Hematopoietic multipotent progenitor cell treated with erythropoietin and hydrocortisone succinate and interleukin-3 and kit ligand, for 4 days (in vitro differentiated cells): ENCODE results near the gene FAM170B.

Experiments
- DNase-seq: peaks from one replicate; pipeline ENCODE4 v3.0.0-alpha.2; 2015

The FAM170B gene

DNA sequence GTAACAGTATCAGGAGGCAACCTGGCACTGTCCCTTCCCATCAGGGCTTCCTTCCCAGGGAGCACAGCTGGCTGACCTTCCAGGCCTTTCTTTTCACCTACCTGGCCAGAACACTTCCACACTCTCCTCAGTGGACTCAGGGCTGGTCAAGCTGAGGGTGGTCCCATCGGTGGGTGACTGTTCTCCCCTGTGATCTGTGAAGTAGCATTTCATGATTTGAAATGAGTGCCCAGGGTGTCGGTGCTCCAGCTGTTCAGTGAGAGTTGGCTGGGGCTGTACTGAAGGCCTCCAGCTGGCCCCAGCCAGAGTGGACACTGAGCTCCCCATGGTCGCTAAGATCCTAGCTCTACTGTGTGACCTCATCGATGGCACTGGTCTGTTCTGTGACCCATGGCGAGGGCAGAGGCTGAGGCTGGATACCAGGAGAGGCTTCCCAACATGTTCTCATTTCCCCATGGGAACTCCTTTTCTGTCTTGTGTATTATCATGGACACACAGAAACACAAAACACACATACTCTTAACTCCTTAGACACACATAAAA is at the start of gene FAM170B:
Gene FAM170B (minus strand): TSS at position 316 of the 543 bp plus-strand sequence. CDS start 103 bp downstream, at position 213.
- no peak for DNase-seq

DNA sequence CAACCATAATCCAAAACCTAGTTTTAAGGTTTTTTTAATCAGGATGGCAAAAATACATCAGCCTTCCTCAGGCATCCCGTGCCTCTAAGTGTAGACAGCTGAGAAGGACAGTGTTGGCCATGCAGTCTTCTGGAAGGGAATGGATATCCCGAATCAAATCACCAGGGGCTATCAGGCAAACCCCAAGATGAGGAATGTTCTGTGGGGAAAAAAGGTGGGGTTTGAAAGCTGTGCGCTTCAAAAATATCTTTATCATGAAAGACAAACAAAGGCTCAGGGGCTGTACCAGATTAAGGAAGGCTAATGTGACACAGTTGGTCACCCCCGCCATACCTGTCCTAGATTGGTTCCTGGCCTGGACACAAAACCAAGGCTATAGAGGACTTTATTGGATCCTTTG is 49.0 kb upstream of the FAM170B start:
- DNase-seq: no peak

DNA sequence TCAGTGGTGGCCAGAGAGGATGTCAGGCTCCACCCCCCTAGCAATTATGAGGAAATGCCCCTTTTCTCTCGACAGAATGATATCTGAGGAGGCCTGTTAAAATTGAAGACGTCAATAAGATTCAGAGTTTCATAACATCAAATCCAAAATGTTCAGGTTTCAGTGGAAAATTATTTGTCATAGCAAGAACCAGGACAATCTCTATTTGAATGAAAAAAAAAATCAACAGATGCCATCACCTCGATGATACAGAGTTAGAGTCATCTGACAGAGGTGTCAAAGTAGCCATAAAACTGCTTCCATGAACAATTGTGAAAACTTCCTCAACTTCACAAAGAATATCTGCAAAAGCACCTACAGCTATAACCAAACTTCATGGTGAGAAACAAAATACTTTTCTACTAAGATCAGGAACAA is 46.6 kb upstream of the FAM170B start:
- DNase-seq: no peak

DNA sequence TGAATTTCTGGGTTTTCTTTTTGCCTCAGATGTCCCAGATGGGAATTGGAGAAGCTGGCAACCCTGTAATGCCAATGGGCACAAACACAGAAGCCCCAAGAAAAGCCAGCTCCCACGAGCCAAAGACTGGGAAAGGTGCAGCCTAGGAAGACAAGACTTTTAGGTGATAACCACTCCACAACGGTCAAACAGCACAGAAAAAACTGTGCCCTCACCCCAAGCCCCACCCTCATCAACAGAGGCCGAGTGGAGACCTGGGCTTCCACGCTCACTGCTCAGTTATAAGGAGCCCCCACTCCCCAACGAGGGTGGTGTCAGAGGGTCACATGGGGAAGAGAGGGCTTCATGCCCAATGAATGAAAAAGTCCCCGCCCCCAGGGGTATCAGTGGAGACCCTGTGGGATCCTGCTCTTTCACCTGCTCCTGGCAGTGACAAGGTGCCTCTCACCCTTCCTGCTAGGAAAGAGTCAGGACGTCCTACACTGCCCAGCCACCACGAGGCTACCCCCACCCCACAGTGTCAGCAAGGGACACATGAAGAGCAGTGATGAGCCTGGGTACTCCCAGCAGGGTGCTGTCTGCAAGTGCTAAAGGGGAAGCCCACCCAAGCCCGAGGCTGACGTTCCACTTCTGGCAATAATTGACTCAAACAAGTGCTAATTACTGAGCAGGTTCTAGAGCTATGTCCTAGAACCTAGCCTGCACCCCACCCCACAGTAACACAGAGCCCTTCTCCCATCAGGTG is 46.0 kb upstream of the FAM170B start:
- no peak for DNase-seq

DNA sequence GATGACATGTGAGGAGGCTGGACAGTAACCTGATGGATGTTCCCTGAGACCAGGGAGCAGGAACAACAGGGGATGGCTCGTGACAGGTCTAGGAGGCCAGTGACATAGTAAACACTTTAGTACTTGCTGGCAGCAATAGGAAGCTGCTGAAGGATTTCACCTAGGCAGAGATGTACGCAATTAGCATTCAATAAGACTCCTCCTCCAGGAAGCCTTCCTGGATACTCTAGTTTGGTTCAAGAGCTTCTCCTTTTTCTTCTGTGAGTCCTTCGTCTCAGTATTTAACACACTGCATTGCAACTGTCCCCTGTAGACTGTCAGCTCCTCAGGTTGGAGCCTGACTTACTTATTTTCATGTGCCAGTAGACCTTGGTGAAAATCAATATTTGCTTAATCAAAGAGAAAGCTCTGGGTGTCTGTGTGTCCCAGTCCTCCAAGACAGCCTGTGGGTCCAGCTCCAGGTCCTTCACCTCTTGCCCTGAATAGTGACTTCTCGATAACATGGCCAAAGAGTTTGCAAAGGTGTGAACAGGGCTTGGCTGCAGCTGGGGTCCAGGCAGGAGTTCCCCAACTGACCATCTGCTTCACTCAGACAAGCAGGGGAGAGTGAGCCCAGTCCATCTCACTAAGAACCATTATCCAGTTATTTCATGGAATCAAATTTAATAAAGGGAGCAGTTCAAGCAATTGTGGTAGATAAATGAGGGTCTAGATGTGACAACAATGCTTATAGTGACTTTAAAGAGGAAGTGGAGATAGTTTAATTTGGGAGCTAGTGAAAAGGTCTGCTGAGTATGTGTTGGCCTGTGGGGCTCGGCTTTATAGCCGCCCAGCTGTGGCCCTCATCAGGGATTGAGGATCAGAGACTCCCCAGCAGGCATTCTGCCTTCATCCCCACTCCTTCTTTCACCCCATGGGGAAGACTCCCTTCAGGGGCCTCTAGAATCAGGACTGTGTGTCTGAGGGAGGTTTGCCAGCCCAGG is 45.0 kb upstream of the FAM170B start:
- DNase-seq: no peak

DNA sequence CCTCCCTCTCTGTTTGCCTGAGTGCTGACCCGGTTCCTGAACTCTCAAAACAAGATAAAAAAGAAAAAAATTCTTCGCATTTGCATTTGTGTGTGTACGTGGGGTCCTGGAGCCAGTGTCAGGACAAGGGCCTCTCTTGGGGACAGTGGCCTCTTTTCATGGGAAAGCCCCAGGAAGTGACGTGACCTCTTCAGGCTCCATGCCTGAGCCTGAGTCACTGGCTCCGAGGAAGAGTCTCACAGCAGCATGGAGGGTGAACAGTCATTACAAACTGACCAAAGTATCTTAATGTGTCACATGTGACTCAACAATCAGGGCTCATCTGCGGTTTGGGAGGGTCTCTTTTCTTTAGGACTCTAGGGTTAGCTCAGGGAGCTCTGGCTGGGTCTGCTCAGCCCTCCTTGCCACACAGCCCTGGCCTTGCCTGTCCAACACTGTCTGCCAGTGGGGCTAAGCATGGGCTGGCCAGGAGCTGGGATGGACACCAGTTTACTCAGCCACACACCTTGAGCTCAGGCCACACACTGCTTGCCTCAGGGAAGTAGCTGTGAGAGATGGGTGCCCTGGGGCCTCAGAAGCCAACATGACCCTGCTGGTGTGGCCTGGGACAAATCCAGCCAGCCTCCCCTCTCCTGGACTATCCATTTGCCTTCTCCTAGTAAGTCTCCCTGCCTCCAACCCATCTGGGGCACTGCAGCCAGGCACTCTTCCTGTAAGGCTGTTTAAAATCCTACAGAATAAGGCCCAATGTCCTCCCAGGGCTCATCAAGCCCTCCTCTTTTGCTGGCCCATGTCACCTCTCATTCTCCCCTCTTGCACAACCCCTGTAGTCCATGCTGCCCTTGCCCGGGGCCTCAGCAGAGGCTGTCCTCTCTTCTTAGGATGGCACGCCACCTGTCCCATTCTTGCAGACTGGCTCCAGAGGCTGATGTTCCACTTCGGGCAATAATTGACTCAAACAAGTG is 43.9 kb upstream of the FAM170B start:
- peak; percentile 51 for DNase-seq

DNA sequence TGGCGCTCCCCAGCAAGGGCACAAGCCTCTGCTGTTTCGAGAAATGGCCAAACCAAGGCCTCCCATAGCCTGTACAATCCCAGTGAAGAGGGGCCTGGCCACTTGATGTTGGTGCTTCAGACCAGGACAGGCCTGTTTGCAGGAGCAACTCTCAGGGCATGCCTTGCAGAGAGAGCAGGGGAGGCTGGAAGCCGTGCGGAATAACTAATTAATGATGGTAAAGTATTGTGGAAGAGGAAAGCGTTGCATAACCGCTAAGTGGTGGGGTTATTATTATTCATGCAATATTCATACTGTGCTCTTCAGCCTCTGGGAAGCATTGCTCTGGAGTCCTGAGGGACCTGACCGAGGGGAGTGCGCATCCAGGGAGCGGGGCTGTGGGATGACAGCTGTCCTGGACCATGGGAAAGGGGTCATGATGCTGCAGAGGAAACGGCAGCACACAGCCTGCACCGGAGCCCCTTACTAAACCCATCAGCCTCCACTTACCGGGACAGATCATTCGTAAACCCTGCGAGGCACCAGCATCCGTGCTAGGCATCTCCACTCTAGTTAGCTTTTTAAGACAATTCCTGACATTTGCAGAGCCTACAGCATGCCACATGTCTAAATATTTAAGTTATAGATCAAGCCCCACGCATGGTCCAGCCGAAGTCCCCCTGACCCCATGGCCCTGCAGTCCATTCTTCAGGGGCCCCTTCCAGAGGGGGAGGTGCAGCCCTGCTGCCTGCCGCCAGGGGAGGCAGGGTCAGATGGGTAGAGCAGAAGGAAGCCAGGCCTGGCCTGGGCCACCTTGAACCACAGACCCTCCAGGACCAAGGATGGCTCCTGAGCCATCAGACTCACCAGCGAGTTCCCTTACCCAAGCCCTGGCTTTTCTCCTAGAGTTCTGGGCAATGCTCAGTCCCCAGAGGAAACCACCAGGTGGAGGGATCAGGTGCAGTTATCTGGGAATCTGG is 42.8 kb upstream of the FAM170B start:
- DNase-seq: no peak

DNA sequence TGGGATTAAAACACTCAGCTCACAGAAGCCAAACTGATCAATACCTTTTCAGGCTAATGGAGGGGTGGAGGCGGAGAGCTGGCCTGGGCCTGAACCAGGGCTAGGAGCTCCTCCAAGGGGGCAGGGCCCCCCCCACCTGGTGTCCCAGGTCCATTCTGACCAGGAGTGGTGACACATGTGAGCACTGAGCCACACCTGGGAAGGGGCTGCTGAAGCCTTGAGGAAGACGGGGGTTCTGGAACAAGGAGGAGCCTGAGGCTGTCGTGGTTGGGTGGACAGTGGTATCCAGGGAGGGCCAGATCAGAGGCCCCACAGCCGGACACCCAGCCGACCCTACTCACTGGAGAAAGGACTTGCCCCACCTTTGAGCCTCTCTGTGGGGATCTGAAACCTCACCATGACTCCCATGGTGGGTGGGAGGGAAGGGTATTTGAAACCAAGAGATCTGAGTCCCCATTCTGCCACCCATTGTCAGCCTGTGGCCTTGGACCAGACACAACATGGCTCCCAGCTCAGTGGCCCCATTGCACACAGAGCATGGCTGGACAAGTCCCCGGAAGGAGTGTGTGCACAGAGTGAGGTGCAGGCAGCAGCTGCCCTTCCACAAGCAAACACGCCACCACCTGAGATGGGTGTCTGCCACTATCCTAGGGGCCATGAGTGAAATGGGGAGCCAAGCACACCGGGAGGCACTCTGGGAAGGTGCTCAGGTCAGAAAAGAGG is 41.9 kb upstream of the FAM170B start:
- no peak for DNase-seq

DNA sequence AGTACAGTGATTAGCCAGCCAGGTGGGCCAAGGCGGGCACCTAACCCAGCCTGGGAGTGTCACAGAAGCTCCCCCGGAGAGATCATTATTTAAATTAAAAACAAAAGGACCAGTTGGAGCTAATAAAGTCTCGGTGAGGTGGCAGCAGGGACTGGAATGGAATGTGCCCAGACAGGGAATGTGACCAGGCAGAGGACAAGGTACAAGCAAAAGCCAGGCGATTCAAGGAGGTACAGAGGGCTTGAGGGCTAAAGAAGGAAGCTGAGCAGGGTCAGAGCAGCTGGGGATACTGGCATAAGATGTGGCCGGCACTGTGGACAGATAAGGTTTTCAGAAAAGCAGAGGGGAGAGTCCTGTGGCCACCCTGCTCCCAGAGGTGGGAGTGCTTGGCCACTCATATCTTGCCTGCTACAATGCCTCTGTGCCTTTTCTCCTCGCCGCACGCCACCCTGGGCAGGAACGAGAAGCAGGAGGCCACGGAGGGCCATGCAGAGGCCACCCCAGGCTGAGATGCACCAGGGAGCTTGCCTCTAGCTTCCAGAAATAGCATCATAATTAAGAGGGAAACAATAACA is 41.2 kb upstream of the FAM170B start:
- peak; percentile 60 for DNase-seq

DNA sequence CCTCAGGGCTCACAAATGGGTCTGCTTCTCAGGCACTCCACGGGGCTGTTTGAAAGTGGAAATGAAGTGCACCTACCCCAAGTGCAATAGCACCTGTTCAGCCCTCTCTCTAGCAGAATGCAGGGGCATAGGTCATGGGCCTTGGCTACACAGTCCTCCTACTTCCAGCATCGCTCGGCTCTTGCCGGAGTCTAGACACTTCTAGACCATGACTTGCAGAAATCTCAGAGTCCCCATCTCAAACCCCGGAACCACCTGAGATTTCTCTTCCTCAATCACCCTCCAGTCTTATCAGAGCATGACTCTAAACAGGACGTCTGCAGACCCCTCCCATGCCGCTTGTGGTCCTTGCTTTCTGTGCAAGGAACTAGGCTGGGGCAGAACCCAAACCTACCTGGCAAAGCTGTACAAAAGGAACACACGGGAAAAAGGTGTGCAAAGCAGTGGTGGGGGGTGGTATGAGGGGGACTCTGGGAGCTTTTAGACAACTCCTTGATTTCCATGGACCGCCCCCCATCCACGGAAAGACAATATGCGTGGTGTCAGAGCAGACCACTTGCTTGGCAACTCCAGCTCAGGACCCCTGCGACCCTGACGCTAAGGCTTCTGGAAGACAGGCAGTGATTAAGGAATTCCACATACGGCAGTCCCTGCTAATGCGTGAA is 40.6 kb upstream of the FAM170B start:
- DNase-seq: peak; percentile 58

DNA sequence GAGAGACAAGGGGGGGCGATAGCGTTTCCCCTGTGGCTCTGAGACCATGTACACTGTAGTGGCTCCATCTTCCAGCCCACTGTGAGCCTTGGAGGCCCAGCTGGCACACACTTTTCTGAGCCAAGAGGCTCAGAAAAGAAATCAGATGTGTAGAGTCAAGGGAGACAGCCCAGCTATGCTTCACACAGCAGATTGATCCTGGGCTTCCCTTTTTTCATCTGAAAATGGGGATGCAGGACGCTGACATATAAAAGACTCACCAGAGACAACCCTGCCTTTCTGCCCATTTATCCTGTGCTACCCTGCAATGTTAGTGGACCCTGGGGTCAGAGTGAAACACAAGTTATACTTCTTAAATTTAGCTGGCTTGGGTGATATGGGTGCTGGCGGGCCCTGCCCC is 40.0 kb upstream of the FAM170B start:
- no peak for DNase-seq

DNA sequence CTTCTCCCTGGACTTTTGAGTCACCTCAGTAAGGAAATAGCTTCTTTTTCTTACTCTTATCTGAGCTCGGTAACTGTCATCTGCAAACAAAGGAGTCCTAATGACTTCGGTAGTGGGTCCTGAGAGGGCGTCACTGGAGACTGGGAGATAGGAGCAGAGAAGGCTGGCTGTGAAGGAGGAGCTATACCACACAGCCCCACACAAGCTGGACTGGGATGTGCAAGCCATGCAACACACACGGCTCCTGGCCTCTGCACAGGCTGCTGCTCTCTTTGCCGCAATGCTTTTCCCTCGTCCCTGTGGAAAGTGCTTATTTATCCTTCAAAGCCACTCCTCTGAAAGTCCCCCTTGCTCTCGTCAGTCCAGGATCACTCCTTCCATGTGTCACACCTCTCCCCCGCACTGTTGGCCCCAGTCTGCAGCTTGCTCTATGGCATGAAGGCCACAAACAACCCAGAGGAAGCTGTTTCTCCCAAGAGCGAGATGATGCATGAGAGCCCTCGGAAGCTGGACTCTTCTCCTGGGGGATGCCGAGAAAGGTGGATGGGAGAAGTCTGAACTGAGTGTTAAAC is 39.5 kb upstream of the FAM170B start:
- DNase-seq: no peak

DNA sequence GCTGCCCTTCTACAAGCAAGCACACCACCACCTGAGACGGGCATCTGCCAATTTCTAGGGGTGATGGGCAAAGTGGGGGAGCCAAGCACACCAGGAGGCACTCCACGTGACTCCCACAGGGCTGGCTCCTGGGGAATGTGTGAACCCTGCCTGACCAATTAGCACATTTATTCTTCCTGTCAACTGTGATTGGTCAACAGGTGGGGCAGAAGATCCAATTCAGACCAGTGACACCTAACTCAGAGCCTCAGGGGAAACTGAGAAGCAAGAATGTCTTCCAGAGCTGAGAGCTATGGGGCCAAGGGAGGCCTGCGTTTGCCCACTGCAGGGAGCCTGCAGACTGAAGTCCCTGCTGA is 38.9 kb upstream of the FAM170B start:
- DNase-seq: no peak

DNA sequence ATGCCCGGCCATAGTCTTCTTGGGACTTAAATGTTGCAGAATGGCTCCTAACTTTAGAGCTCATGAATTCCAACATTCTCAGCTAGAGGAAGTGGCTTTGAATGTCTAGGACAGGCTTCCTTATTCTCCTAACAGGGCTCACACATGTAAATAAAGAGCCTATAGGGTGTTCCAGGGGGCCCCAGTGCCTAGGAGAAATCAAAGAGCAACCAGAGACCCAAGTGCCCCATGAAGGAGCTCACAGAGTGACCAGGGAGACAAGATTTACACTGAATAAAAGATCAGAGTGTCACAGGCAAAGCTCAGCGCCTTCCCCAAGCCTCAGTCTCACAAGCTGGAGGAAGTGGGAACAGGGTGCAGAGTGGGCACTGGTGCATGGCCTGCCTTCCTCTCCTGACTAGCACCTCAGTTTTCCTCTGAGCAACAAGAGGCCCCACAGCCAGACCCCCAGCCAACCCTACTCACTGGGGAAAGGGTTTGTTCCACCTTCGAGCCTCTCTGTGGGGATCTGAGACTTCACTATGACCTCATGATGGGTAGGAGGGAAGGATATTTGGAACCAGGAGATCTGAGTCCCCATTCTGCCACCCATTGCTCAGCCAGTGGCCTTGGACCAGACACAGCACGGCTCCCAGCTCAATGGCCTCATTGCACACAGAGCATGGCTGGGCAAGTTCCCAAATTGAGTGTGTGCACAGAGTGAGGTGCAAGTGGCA is 38.4 kb upstream of the FAM170B start:
- DNase-seq: no peak

DNA sequence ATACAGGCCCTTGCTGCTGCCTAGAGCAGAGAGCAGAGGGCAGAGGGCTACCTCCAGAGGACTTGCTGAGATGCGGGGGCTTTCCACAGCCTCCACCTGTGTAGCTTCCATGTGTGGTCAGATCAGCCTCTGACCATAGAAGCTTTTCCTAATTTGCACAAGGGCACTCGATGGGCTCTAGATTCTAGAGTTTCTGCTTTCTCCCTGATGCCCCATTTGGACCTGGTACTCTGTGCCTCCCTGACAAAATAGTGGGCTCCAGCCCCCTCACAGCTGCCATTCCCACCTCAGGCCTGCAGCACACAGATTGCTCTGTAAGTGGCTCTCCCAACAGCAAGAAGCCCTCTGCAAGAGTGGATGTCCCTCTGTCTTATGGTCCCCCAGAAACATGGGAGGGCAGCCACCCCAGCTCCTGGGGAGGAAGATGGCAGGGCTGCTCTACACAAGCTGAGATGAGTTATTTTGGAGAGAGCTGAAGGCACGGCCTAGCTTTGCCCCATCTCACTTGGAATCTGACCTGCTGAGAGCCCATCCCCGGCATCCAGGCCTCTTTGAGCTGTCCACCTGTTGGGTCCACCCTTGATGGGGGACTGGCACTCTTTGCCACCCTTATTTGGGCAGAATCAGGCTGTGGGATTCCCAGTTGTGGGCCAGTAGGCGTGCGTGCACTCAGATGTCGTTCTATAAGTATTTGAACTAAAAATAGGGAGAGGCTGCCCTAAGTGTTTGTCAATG is 37.7 kb upstream of the FAM170B start:
- DNase-seq: no peak

DNA sequence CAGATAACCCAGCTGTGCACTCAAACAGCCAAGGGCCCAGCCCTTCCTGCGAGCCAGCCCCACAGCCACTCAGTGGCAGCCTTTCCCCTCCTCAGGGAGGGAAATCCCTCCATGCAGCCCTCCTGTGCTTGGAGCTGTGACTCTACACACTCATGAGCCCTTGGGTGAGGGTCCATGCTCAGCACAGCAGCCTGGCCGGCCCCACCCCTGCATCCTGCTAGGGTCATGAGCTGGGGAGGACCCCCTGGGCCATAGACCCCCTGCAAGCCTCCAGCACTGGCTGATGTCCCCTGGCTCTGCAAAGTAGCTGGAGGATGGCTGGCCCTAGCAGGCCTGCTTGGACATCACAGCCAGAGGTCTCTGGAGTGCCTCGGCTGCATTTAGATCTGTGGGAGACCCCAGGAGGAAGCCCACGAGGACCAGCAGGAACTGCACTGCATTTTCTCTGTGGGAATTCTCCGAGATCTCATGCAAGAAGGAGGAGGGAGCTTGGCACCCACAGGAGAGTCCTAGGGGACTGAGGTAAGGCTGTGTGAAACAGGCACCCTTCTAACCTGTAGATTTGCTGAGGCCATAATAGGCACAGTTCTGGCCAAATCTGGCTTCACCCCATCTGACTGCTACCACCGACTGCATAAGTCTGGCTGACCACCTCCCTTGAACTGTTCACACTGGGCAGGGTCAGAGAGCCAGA is 37.0 kb upstream of the FAM170B start:
- no peak for DNase-seq

DNA sequence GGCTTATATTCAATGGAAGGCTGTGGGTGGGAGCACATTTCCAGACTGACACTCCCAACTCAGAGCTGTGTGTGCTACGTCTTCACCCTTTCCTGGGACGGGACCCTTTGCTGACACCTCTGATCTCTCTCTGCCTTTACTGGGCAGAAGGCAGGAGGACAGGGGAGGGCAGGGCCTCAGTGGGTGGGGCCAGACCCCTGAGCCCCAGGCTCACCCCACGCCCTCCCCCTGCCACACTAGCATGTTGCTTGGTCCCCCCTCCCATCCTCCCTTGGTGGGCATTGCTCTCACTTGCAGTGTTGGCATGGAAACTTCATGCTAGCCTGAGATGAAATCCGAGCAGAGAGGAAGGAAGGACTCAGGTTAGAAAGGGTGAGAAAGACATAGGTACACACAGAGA is 36.0 kb upstream of the FAM170B start:
- DNase-seq: no peak
